ENCODE data around the gene RAB13. TPM values are rescaled to one million over a fixed set of nuclear protein-coding genes. Genes with fewer than 3 reads are reported as not detected.

RAB13 gene
- total and polyA plus RNA-seq, 2 donors, result 37.0 to 192 TPM

DNA sequence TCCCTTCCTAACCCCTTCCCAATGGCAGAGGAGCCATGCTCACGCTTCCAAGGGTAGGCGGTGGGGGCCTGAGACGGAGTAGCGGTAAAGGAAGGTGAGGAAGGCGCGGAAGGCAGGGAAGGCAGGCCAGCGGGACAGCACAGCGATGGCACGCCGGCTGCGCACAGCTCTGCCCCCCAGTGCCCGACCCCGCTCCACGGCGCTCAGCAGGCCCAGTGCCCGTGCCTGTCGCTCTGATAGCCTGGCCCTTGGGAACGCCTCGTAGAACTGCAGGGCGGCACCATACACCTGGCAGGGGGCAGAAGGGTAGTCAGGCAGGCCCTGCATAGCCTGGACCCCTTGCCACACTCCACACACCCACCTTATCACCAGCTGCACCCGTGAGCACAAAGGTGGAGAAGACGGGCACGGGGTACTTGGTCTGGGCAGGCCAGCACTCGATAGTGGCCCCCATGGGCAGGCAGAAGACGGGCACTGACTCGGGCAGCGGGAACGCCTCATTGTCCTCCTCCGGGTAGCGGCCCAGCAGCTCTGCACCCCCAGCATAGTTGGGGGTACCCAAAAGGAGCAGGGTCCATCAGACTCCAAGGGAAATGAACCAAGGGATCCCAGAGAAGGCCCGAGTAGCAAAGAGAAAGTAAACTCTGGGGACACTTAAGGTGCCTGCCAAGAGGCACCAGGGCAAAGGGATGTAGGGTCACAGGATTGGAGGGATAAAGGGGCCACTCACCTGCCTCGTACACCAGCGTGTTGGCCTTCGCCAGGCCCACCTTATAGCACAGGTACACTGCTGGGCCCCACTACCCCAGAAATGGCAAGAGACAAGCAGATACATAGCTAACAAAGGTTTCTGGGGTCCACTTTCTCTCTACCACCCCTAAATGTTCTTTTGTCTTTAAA, 44.1 kb downstream of the RAB13 start:
- no peaks in the 10 kb centered on the region for H3K4me1 ChIP-seq (ENCODE audit: insufficient read depth)
- H3K36me3 ChIP-seq (ENCODE audit: insufficient read depth), result no peaks in the 10 kb centered on the region
- H3K27ac ChIP-seq (ENCODE audit: low read depth), result no peak overlapping the region
- no peak for DNase-seq (ENCODE audit: extremely low spot score)
- WGBS, result 93% methylated on average over 34 of the region's 34 CpGs
- no peak overlapping the region for H3K4me3 ChIP-seq (ENCODE audit: low read depth, low read length)

DNA sequence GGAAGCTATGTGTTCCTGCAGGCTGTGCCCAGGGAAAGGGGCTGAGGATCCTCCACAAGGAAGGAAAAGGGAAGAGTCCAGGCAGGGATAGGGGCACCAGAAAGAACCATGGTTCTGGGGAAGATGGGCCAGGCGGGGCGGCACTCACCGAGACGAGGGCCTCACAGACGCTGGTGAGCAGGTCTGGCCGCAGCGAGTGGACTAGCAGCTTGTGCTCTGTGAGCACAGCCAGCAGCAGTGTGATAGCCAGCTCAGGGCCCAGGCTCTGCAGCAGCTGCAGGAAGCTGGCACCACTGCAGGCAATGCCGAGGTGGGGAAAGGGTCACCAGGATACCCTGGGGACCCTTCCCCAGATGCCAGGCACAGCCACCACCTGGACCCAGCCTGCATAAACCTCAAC, 45.4 kb downstream of the RAB13 start:
- DNase-seq (ENCODE audit: extremely low spot score), result no peak
- H3K4me1 ChIP-seq (ENCODE audit: insufficient read depth), result no peaks in the 10 kb centered on the region
- WGBS, result 94% methylated on average over 8 of the region's 8 CpGs
- no peak overlapping the region for H3K4me3 ChIP-seq (ENCODE audit: low read depth, low read length)
- H3K27ac ChIP-seq (ENCODE audit: low read depth), result no peak overlapping the region
- H3K36me3 ChIP-seq (ENCODE audit: insufficient read depth), result no peaks in the 10 kb centered on the region

DNA sequence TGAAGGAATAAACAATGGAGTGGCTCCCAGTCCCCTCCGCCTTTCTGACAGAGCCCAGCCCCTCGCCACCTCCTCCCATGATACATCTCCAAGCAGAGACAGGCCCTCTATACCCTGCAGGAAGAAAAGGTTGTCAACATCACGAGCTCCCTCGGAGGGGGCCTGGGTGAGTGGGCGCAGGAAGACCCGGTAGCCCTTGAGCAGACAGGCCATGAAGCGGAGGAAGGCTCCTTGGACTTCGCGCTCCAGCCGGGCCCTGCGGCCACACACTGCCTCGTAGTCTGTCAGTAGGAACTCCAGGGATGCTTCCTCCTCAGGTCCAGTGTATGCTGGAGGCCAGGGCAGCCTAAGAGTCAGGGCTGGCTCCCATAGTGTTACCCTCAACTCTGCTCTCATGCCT, 46.7 kb downstream of the RAB13 start:
- Histone ChIP-seq H3K27ac (ENCODE audit: low read depth) (no peak overlapping the region), H3K4me3 (ENCODE audit: low read depth, low read length) (no peak overlapping the region), H3K4me1 (ENCODE audit: insufficient read depth) (no peaks in the 10 kb centered on the region), H3K36me3 (ENCODE audit: insufficient read depth) (no peaks in the 10 kb centered on the region)
- 84% methylated on average over 12 of the region's 12 CpGs for WGBS
- no peak for DNase-seq (ENCODE audit: extremely low spot score)

DNA sequence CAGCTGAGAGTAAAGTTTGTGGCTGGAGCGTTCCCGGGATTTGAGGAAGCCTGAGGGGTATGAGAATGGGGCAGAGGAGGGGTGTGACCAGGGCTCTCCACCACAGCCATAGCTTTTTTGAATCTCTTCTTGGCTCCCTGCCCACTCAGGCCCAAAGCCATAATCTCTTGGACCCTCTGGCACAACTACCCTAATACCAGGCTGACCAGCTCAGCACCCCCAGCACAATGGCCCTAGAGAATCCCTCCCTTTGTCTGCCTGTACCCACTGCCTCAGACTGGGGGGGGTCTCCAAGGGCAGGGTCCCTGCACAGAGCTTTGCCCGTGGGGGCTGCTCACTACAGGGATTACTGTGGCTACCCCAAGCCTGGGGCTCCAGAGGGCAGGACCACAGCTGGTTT, 47.1 kb downstream of the RAB13 start:
- Histone ChIP-seq H3K27ac (ENCODE audit: low read depth) (no peak overlapping the region), H3K36me3 (ENCODE audit: insufficient read depth) (no peaks in the 10 kb centered on the region), H3K4me3 (ENCODE audit: low read depth, low read length) (no peak overlapping the region), H3K4me1 (ENCODE audit: insufficient read depth) (no peaks in the 10 kb centered on the region)
- 81% methylated on average over 3 of the region's 3 CpGs for WGBS
- no peak for DNase-seq (ENCODE audit: extremely low spot score)

DNA sequence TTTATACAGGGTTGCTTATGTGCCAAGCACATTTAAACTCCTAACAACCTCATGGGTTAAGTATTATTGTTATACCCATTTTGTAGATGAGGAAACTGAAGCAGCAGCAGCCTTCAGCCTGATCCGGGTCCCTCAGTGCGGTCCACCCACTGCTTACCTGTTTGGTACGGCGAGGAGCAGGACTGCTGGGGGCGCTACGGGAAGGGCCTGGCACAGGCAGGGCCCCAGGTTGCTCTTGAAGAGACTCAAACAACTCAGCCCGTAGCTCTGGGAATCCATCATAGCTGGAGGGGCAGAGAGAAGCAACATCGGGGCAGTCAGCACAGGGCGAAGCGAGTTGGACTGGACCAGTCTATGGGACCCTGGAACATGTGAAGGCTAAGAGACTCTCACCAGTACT, 48.8 kb downstream of the RAB13 start:
- WGBS, result 96% methylated on average over 10 of the region's 10 CpGs
- no peak overlapping the region for H3K4me3 ChIP-seq (ENCODE audit: low read depth, low read length)
- H3K4me1 ChIP-seq (ENCODE audit: insufficient read depth), result no peaks in the 10 kb centered on the region
- DNase-seq (ENCODE audit: extremely low spot score), result no peak
- H3K27ac ChIP-seq (ENCODE audit: low read depth), result no peak overlapping the region
- H3K36me3 ChIP-seq (ENCODE audit: insufficient read depth), result peaks cover 2% of the 10 kb centered on the region

DNA sequence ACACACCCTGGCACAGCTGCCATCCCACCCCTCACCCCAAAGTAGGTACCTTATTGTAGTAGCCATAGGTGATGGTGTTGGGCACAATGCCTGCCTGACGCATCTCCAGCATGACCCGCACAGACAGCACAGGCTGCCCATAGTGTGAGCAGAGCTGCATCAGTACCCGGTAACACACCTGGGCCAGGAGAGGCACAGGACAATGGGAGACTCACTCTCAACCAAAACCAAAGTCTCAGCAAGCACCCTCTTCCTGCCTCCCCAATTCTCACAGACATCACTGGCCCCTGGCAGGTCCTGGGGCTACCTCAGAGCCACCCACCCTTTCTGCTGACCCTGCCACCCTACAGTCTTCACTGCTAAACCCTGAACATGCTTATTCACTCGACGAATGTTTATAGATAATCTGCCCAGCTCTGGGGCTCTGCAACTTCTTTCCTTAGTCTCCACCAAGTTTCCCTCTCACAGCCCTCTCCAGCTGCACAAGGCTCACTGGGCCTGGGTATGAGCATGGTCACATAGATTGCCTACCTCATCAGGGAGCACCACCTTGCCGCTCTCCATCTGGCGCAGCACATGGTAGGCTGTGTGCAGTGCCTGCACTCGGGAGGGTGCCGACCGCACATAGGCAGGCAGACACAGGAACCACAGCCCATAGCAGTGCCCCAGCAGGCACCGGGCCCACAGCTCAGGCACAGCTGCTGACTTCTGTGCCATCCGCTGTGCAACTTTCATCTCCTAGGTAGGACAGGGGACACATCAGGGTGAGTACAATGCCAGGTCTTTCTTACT, 49.9 kb downstream of the RAB13 start:
- H3K27ac ChIP-seq (ENCODE audit: low read depth), result no peak overlapping the region
- 95% methylated on average over 12 of the region's 12 CpGs for WGBS
- DNase-seq (ENCODE audit: extremely low spot score), result no peak
- no peaks in the 10 kb centered on the region for H3K4me1 ChIP-seq (ENCODE audit: insufficient read depth)
- H3K4me3 ChIP-seq (ENCODE audit: low read depth, low read length), result no peak overlapping the region
- H3K36me3 ChIP-seq (ENCODE audit: insufficient read depth), result peaks cover 2% of the 10 kb centered on the region

DNA sequence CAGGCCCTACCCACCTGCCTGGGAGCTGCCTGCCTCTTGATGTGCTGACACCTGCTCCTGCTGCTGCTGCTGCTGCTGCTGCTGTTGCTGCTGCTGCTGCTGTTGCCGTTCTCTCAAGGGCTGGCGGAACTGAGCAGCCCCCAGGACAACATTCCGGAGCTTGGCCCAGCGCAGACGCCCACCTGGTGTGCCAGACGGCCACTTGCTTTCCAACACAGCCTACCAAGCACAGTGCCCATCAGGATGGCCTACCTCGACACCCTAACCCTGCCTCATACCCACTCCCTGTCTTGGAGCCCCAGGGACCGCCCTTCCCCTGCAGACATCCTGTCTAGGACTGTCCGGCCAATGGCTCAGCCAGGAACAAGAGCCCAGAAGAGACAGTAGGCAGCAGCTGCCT, 51.4 kb downstream of the RAB13 start:
- no peak overlapping the region for H3K27ac ChIP-seq (ENCODE audit: low read depth)
- H3K4me1 ChIP-seq (ENCODE audit: insufficient read depth), result no peaks in the 10 kb centered on the region
- DNase-seq (ENCODE audit: extremely low spot score), result no peak
- WGBS, result 96% methylated on average over 9 of the region's 9 CpGs
- no peak overlapping the region for H3K4me3 ChIP-seq (ENCODE audit: low read depth, low read length)
- H3K36me3 ChIP-seq (ENCODE audit: insufficient read depth), result peaks cover 2% of the 10 kb centered on the region

DNA sequence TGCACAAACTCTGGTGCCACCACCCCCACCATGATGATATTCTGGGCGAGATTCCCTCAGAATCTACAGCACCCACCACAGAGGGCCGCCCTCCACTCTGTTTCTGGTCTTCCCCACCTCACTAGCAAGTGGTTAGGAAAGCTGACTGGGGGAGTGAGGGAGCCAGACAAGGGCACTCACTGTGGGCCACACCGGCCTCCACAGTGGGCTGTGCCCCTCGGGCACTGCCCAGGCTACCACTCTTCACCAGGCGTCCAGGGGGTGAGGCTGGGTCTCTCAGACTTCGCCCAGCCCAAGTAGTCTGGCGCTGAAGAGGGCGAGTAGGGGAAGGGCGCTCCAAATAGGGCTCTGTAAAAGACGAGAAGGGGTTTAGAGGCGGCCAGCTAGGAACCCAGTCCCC, 52.2 kb downstream of the RAB13 start:
- no peak for DNase-seq (ENCODE audit: extremely low spot score)
- 94% methylated on average over 11 of the region's 11 CpGs for WGBS
- no peak overlapping the region for H3K27ac ChIP-seq (ENCODE audit: low read depth)
- no peak overlapping the region for H3K4me3 ChIP-seq (ENCODE audit: low read depth, low read length)
- peaks cover 2% of the 10 kb centered on the region for H3K36me3 ChIP-seq (ENCODE audit: insufficient read depth)
- no peaks in the 10 kb centered on the region for H3K4me1 ChIP-seq (ENCODE audit: insufficient read depth)

DNA sequence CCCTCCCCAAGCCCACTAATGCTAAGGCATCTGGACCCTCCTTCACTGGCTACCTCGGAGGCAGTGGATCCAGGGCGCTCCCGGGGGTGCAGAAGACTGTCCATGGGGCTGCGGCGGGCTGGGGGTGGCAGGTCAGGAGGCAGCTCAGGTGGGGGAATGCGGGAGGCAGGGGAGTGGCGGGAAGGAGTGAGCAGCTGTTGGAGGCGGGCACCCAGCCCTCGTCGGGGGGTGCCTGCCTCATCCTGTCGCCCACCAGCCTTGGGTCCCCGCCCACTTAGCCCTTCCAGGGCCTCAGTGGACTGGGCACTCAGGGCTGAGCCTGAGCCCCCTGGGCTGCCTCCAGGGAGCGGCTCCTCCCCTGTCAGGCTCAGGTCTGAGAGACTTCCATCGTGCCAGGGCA, 52.7 kb downstream of the RAB13 start:
- 89% methylated on average over 14 of the region's 14 CpGs for WGBS
- DNase-seq (ENCODE audit: extremely low spot score), result no peak

DNA sequence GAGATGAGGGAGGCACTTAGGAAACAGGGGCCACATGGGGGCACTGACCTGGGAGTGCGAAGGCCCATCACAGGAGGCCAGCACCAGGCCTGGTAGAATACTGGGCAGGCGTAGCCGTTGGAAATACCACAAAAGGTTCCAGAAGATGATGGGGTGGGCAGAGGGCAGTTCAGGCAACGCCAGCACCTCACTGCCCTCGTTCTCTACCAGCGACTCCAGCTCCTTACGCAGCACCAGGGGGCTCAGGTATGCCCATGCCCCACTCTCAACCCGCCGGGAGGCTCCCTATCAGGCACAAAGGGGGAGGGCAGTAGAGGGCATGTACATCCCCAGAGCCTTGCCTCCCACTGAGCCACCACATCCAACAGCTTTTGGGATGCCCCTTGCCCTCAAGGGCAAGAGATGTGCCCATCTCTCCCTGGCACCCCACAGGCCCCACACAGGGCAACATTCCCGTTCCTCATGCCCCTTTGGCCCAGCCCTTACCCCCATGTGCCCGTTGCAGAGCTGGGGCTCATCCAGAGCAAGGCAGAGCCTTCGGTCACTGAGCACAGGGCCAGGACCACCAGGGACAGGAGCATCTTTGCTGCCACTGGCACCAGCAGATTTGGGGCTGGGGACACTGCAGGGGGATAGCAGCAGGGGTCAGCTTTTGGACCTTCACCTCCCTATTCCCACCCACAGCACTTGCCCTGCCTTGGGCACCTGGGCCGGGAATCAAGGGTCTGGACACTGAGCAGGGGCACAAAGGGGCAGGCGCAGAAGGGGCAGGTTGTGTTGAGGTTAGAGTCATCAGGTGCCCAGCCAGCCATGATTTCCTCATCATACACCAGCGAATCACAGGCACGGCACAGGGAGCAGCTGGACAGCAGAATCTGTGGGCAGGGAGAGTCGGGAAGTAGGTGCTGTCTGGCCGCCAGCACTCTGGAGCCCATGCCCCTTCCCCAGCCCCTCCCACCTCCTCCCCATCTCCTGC, 53.7 kb downstream of the RAB13 start:
- no peak overlapping the region for H3K27ac ChIP-seq (ENCODE audit: low read depth)
- no peak for DNase-seq (ENCODE audit: extremely low spot score)
- WGBS, result 94% methylated on average over 18 of the region's 18 CpGs
- H3K4me1 ChIP-seq (ENCODE audit: insufficient read depth), result no peaks in the 10 kb centered on the region
- peaks cover 2% of the 10 kb centered on the region for H3K36me3 ChIP-seq (ENCODE audit: insufficient read depth)
- no peak overlapping the region for H3K4me3 ChIP-seq (ENCODE audit: low read depth, low read length)

More for the DNA sequence above, 52.7 kb downstream of the RAB13 start:
- H3K4me1 ChIP-seq (ENCODE audit: insufficient read depth), result no peaks in the 10 kb centered on the region
- H3K27ac ChIP-seq (ENCODE audit: low read depth), result no peak overlapping the region
- H3K4me3 ChIP-seq (ENCODE audit: low read depth, low read length), result no peak overlapping the region
- peaks cover 2% of the 10 kb centered on the region for H3K36me3 ChIP-seq (ENCODE audit: insufficient read depth)

Small RNAs within 50 kb of the gene (small RNA-seq; reads per million reads assigned to genes)
- gene MIR6737, result not detected

Other genes starting within 250 kb of the RAB13 start
- 20.7 TPM for gene SLC27A3, start 210.9 kb downstream of the RAB13 start, total RNA-seq
- 41.0 TPM for gene SLC27A3, start 210.9 kb downstream of the RAB13 start, polyA plus RNA-seq
- 11.5 TPM for gene GATAD2B, start 63.4 kb downstream of the RAB13 start, total RNA-seq
- gene GATAD2B, start 63.4 kb downstream of the RAB13 start, polyA plus RNA-seq, result 8.5 TPM
- gene DENND4B, start 39.6 kb downstream of the RAB13 start, total RNA-seq, result 18.3 TPM
- gene DENND4B, start 39.6 kb downstream of the RAB13 start, polyA plus RNA-seq, result 25.1 TPM
- gene CRTC2, start 27.7 kb downstream of the RAB13 start, total RNA-seq, result 4.3 TPM
- 29.8 TPM for gene CRTC2, start 27.7 kb downstream of the RAB13 start, polyA plus RNA-seq
- 42.6 TPM for gene SLC39A1, start 22.8 kb downstream of the RAB13 start, total RNA-seq
- 121 TPM for gene SLC39A1, start 22.8 kb downstream of the RAB13 start, polyA plus RNA-seq
- gene CREB3L4, start 18.4 kb downstream of the RAB13 start, total RNA-seq, result 8.7 TPM
- gene CREB3L4, start 18.4 kb downstream of the RAB13 start, polyA plus RNA-seq, result 12.2 TPM
- gene JTB, start 8.7 kb downstream of the RAB13 start, total RNA-seq, result 99.5 TPM
- gene JTB, start 8.7 kb downstream of the RAB13 start, polyA plus RNA-seq, result 148 TPM
- gene RPS27, start 4.4 kb upstream of the RAB13 start, total RNA-seq, result 3,498 TPM
- 10,997 TPM for gene RPS27, start 4.4 kb upstream of the RAB13 start, polyA plus RNA-seq
- 0.21 TPM for gene NUP210L, start 168.7 kb upstream of the RAB13 start, total RNA-seq
- 0.04 TPM for gene NUP210L, start 168.7 kb upstream of the RAB13 start, polyA plus RNA-seq
- gene TPM3, start 205.8 kb upstream of the RAB13 start, total RNA-seq, result 180 TPM
- gene TPM3, start 205.8 kb upstream of the RAB13 start, polyA plus RNA-seq, result 145 TPM
- not detected for gene CFAP141, start 220.0 kb upstream of the RAB13 start, total RNA-seq
- not detected for gene CFAP141, start 220.0 kb upstream of the RAB13 start, polyA plus RNA-seq
- 74.7 TPM for gene UBAP2L, start 234.6 kb upstream of the RAB13 start, total RNA-seq
- 91.2 TPM for gene UBAP2L, start 234.6 kb upstream of the RAB13 start, polyA plus RNA-seq